GM12892 (cell line): ENCODE results near the gene SYNJ2.
A peak's percentile ranks its signal among the peaks of the same experiment; 100 is the strongest.
"Not testable (repeated sequence)": the region's sequence is repeated elsewhere in the genome, so short reads cannot be mapped to it uniquely, and the experiment has no call there.

ENCODE experiments used
- DNase-seq: peaks from one replicate; pipeline ENCODE4 v3.0.0; 2011; ENCODE audit not compliant: insufficient read length
- FAIRE-seq: peaks from 2 replicates; lab custom pipeline; 2011; peaks lifted over from hg19 to GRCh38; lab: Jason Lieb, UNC
- POLR2A ChIP-seq: IDR thresholded peaks from 2 replicates; pipeline ENCODE4 v1.6.1; 2011; ENCODE audit warnings: low read depth, low read length, control low read depth
- POLR2AphosphoS5 ChIP-seq: IDR thresholded peaks from 2 replicates; pipeline ENCODE4 v1.6.1; 2011; ENCODE audit warnings: low read depth, low read length, control low read depth
- TAF1 ChIP-seq: IDR thresholded peaks from 2 replicates; pipeline ENCODE4 v1.6.1; 2011; ENCODE audit warnings: low read depth, mild to moderate bottlenecking, control low read depth, low read length, borderline replicate concordance

Gene SYNJ2

GRCh38 chr6:157944983-157945931 lies 36.4 kb upstream of the SYNJ2 start:
- TF ChIP-seq POLR2AphosphoS5 = no peak
- TF ChIP-seq TAF1 = no peak
- no peak for FAIRE-seq
- DNase-seq = no peak

GRCh38 chr6:157946053-157946617 lies 35.5 kb upstream of the SYNJ2 start:
- DNase-seq (no peak), FAIRE-seq (no peak)
- no peak for TF ChIP-seq POLR2AphosphoS5
- TF ChIP-seq POLR2A = no peak

DNA sequence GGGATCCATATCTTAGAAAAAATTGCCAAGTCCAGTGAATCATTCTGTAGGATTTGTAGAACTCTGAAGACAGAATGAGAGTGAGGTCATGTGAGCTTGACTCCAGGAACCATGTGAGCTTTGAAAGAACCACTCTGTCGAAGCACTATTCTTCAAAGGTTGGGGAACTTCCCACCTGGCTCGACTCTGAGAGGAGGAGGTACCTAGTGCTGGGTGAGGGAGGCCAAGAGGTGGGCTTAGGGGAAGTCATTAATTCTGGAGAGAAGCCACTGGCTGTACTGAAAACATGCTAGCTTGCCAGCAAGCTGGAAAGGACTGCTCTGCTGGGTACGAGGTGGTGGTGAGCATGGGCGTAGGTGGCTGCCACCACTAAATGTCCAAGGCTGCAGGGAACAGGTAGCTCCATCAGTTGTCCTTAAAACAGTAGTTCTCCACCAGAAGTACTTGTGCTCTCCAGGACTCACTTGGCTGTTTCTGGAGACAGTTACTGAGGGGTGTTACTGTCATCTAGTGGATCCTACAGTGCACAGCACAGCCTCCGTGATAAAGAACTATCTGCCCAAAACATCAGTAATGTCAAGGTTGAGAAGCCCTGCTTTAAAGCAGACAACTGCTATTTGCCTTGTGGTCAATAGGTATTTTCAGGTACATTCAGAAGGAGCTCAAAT lies 34.7 kb upstream of the SYNJ2 start:
- no peak for TF ChIP-seq TAF1
- TF ChIP-seq POLR2A = no peak
- TF ChIP-seq POLR2AphosphoS5 = no peak
- no peak for DNase-seq

DNA sequence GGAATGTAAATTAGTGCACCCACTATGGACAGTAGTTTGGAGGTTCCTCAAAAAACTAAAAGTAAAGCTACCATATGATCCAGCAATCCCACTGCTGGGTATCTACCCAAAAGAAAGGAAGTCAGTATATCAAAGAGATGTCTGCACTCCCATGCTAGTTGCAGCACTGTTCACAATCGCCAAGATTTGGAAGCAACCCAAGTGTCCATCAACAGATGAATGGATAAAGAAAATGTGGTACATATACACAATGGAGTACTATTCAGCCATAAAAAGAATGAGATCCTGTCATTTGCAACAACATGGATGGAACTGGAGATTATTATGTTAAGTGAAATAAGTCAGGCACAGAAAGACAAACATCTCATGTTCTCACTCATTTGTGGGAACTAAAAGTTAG lies 30.8 kb upstream of the SYNJ2 start:
- FAIRE-seq, DNase-seq: not testable (repeated sequence)

More for the DNA sequence above, 34.7 kb upstream of the SYNJ2 start:
- FAIRE-seq = peak; percentile 30

DNA sequence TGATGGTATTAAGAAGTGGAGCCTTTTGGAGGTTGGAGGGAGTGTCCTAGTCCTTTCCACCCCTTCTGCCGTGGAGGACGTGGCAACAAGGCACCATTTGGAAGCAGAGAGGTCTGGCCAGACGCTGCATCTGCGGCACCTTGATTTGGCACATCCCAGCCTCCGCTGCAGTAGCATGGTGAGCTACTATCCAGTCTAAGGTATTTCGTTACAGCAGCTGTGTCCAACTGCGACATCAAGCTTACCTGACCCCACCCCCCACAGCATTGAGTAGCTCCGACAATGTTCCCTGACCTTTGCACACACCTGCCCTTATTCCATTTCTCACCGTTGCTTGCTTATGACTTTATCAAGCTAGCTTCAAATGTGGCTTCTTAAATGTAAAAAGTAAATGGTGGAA lies 29.8 kb upstream of the SYNJ2 start:
- no peak for DNase-seq
- no peak for FAIRE-seq
- TF ChIP-seq TAF1 (no peak), POLR2AphosphoS5 (no peak), POLR2A (no peak)

DNA sequence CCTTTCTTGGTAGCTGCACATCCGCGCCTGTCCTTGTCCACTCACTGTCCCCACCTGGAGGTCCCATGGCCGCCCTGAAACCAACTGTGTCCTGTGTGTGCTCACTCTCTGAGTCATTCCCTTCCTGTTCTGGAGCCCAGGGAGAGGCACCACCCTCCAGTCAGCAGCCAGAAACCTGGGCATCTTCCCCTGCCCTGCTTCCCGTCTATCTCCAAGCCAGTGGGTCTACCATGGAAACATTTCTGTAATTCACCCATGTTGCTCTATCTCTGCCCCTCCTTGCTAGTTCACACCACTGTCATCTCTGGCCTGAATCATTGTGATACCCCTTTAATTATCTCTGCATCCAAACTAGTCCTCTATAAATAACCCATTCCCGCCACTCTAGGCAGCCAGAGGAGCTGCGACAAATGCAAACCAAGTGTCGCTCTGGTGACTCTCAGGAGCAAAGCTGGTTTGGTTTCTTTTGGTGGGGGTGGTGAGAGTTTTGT lies 28.8 kb upstream of the SYNJ2 start:
- DNase-seq (no peak), FAIRE-seq (no peak)
- TF ChIP-seq POLR2A (no peak), POLR2AphosphoS5 (no peak), TAF1 (no peak)

GRCh38 chr6:157953580-157954091 lies 28.0 kb upstream of the SYNJ2 start:
- DNase-seq (no peak), FAIRE-seq (no peak)
- TF ChIP-seq POLR2A (no peak), POLR2AphosphoS5 (no peak), TAF1 (no peak)

- no peak for TF ChIP-seq TAF1
- TF ChIP-seq POLR2AphosphoS5 = no peak
- no peak for TF ChIP-seq POLR2A
- DNase-seq (no peak), FAIRE-seq (no peak)
These were observed 27.2 kb upstream of the SYNJ2 start for GRCh38 chr6:157954150-157955117.

- FAIRE-seq (no peak), DNase-seq (no peak)
- TF ChIP-seq POLR2AphosphoS5 (no peak), POLR2A (no peak), TAF1 (no peak)
These were observed 26.0 kb upstream of the SYNJ2 start for GRCh38 chr6:157955675-157956074.

DNA sequence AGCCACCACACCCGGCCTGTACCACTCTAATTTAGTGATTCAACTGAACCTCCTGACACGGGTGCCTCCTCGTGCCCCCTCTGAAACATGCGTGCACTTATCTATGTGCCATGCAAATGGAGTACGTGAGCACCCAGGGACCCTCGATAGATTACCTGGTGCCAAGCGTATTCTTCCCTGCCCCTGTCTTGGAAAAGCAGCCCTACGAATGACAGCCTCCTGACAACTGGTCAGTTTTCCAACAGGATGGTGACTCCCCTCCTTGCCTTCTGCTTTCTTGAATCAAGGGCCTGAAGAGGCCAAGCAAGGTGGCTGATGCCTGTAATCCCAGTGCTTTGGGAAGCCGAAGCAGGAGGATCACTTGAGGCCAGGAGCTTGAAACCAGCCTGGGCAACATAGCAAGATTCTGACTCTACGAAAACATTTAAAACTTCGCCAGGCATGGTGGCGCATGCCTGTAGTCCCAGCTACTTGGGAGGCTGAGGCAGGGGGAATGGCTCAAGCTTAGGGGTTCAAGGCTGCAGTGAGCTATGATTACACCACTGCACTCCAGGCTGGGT lies 25.4 kb upstream of the SYNJ2 start:
- DNase-seq = no peak
- TF ChIP-seq POLR2A (no peak), POLR2AphosphoS5 (no peak), TAF1 (no peak)
- no peak for FAIRE-seq

DNA sequence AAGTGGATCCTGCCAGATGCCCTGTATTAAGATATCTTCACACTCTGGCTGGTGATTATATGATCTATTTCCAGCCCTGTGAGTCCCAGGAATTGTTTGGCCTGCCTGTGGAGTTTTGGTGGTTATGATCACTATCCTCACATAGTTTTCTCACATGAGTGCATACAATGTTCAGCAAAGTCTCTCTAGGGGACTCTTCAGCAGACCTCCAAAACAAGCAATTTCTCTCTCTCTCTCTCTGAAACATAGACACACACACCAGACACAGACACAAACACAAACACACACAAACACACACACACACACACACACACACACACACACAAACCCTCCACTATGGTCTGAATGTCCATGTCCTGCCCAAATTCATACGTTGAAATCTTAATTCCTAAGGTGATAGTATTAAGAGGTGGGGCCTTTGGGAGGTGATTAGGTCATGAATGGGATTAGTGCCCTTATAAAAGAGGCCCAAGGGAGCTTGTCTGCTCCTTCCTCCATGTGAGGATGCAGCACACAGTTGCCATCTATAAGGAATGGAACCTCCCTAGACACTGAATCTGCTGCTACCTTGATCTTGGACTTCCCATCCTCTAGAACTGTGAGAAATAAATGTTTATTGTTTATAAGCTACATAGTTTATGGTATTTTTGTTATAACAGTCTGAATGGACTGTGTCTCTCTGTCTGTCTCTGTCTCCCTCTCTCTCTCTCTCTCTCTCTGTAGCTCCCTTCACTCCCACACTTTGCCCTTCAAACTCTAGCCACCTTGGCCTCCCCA lies 22.0 kb upstream of the SYNJ2 start:
- FAIRE-seq (no peak), DNase-seq (no peak)
- TF ChIP-seq POLR2A (no peak), TAF1 (no peak), POLR2AphosphoS5 (no peak)
